Retinal pigment epithelial cell (primary cell): ENCODE measurements around the gene MTG1.
"Not testable (repeated sequence)": the region's sequence is repeated elsewhere in the genome, so short reads cannot be mapped to it uniquely, and the experiment has no call there.

ENCODE experiments used
- DNase-seq: peaks from one replicate; pipeline ENCODE4 v3.0.0-alpha.2; 2010; ENCODE audit warnings: low read depth
- H3K4me3 ChIP-seq: 2 replicates; pipeline ENCODE4 v1.5.1; 2011; ENCODE audit warnings: mild to moderate bottlenecking, low read length, control low read depth, moderate library complexity
- CTCF ChIP-seq: conservative IDR thresholded peaks from 2 replicates; pipeline ENCODE4 v1.5.1; 2011; ENCODE audit warnings: low read depth, low read length, control low read depth, inconsistent platforms

Gene MTG1

DNA sequence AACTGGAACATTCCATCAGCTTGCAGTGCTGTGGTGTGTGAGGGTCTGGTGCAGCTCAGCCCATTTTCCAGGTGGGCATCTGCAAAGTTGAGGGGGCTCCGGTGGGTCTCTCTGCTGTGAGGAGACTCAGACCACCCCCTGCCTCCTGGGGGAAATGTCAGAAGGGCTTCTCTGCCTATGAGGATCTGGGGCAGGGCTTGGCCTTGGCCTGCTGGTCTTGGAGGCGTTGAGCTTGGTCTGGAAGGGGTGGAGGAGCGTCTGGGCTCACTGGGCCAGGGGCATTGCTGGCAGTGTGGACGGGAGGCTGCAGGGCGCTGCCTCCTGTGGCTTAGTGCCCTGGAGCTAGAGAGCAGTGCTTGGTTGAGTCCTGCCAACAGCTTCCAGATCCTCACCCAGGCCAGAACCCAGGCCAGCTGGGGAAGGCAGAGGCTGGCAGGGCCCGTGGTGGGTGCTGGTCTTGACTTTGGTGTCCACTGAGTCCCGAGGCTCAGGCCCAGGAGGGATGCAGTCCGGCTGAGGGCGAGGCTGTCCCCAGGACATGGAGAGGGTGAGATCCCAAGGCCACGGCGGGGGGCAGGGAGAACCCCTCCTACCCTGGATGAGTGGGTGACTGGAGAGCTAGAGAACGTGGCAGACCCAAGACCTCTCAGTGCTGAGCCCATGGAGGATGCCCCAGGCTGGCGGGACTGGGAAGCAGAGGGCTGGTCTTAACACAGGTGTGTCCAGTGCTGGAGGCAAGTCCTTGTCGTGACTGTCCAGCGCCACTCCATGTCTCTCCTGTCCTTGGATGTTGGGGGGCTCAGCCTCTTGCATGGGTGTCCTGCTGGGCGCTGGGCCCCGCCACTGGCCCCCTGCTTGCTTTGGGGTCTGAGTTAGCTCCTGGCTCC, 27.6 kb downstream of the MTG1 start:
- no peak overlapping the region for H3K4me3 ChIP-seq
- TF ChIP-seq CTCF, result no peak
- no peak for DNase-seq

- TF ChIP-seq CTCF, result no peak
- no peak for DNase-seq
- no peak overlapping the region for H3K4me3 ChIP-seq
These were observed 28.4 kb downstream of the MTG1 start for GRCh38 chr10:133422223-133422806.

DNA sequence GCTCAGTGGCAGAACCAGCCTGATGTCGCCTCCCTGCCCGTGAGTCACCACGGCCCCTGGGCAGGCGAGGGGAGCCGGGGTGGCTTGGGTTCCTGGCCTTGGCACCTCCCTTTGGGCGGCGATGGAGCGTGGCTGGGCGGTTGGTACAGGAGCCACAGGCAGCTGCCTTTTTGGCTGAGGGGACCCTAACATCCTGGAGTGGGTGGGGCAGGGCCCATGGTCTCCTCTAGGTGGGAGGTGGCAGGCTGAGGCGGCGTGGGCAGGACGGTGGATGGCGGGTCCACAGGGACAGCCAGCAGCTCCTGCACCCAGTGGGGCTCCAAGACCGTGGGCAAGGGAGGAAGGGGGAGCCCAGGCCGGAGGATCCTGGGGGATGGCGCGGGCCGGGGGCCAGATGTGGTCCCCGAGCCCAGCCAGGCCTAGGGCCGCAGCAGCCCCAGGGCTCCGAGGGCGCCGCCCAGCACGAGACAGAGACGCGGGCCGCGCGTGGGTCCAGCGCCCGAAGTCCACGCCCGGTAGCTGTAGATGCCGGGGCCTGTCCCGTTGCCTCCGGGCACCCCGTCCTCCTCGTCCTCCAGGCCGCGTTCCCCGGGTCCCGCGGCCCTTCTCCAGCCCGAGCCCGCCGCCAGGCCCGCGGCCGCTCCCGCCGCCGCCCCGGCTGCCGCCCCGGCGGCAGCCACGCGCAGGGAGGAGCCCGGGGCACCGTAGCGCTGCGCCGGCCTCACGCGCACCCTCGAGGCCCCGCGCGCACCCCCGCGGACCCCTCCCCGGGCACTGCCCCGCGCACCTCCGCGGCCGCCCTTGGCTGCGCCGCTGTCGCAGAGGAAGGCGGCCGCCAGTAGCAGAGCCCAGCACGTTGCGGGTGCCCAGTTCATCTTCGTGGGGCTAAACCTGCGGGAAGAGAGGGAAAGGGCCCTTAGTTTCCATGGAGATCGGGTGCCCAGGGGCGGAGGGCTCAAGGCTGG, 29.1 kb downstream of the MTG1 start:
- no peak for DNase-seq
- H3K4me3 ChIP-seq, result no peak overlapping the region

DNA sequence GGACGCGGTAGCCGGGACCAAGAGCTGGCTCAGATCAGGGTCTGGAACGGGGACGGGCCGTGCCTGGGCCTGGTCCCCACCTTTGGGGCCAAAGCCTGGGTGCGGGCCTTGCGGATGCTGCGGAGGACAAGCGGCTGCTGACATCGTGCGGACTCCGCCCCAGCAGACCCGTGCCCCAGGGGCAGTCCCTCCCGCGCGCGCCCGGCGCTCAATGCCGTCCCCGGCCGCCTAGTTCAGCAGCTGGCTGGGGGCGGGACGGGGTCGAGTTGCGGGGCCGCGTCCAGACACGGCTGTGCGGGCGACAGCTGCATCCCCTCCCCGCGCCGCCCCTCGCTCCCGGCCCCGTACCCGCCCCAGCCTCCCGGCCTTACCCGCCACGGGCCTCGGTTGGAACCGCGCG, 30.1 kb downstream of the MTG1 start:
- not testable (repeated sequence) for H3K4me3 ChIP-seq, DNase-seq

More for the DNA sequence above, 29.1 kb downstream of the MTG1 start:
- no peak for TF ChIP-seq CTCF

GRCh38 chr10:133424601-133425000, 30.6 kb downstream of the MTG1 start, which contains the start of gene SPRN:
SPRN (minus strand) TSS chr10:133424625; CDS start chr10:133423681, 944 bp downstream.
- H3K4me3 ChIP-seq, DNase-seq: not testable (repeated sequence)

GRCh38 chr10:133429571-133429970, 35.6 kb downstream of the MTG1 start:
- not testable (repeated sequence) for H3K4me3 ChIP-seq, DNase-seq

DNA sequence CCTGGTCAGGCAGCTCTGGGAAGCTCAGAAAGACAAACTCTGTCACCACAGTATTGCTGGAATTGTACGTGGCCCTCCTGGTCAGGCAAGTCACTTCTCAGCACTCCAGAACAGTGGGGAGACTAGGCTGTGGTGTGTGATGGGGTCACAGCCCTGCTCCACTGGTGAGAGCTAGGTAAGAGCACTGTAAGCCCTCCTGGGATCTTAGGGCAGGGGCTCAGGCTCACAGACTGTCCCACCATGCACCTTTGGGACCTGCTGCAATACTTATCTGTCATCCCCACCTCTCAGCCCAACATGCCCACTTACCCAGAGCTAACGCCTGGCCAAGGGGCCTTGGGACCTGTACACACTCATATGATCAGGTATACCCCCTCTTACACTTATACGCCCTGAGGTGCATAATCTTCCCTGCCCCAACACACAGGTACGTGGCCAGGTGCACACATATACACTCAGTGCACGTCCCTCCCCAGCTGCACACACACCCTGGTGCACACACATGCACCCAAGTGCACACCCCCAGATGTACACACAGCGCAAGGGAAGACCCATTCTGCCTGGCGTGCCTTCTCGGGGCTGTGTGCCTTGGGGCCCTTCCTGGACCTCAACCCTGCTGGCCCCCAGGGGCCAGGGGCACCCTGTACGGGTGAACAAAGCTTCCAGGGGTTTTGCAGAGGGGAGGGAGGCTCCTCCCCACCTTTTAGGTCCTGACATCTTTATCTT, 38.1 kb downstream of the MTG1 start:
- not testable (repeated sequence) for H3K4me3 ChIP-seq, DNase-seq

- not testable (repeated sequence) for DNase-seq, H3K4me3 ChIP-seq
These were observed 38.8 kb downstream of the MTG1 start for GRCh38 chr10:133432789-133433188.

DNA sequence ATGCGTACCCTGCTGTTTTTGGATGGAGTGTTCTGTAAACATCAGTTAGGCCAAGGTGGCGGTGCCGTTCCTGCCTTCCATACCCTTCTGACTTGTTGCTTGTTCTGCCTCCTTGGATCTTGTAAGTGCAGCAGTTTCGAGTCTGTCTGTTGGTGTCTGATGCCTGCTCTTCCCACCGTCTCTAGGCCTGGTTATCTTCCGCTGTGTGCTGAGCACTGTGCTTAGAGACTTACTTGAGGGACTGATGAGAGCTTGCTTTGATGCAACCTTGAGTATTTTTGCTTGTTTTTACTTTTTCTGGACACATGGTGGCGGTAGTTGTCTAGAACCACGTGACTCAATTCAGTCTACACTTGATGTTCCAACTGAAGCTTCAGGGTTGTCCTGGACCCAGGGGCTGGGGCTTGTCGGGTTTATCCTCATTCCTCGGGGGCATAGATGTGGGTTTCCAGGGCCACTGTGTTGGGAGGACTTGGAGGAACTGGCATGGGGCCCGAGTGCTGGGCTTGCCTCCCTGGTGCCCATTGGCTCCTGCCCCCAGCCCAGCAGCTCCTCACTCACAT, 44.8 kb downstream of the MTG1 start:
- peak; percentile 25 for TF ChIP-seq CTCF
- no peak overlapping the region for H3K4me3 ChIP-seq
- no peak for DNase-seq
